Chondrocyte (in vitro differentiated cells): ENCODE measurements around the gene GPHA2. TPM values are rescaled to one million over a fixed set of nuclear protein-coding genes. Genes with fewer than 3 reads are reported as not detected.

Experiments
- DNase-seq: peaks from one replicate; pipeline ENCODE4 v3.0.0; 2021; ENCODE audit warnings: mixed read lengths, low spot score
- H3K27ac Mint-ChIP-seq: one replicate; pipeline ENCODE4 v1.8.0; 2021; ENCODE audit warnings: mild to moderate bottlenecking, moderate library complexity, mixed read lengths; ENCODE audit not compliant: unreplicated experiment
- H3K27me3 Mint-ChIP-seq: 2 replicates; pipeline ENCODE4 v1.8.0; 2021; ENCODE audit warnings: low read depth, mixed read lengths
- H3K36me3 Mint-ChIP-seq: 2 replicates; pipeline ENCODE4 v1.8.0; 2021; ENCODE audit warnings: low read depth, mixed read lengths
- H3K4me1 Mint-ChIP-seq: 2 replicates; pipeline ENCODE4 v1.8.0; 2021; ENCODE audit warnings: low read depth, mild to moderate bottlenecking, mixed read lengths
- H3K4me3 Mint-ChIP-seq: one replicate; pipeline ENCODE4 v1.8.0; 2021; ENCODE audit warnings: mild to moderate bottlenecking, moderate library complexity, mixed read lengths; ENCODE audit not compliant: unreplicated experiment
- H3K9me3 Mint-ChIP-seq: 2 replicates; pipeline ENCODE4 v1.8.0; 2021; ENCODE audit warnings: low read depth, mixed read lengths
- microRNA-seq: library from miRNA; unstranded; fragments of <30 nt; microRNA quantifications from one replicate; pipeline ENCODE4 v1.2.0, GENCODE V29; 2020; ENCODE audit warnings: borderline number of aligned reads
- total RNA-seq: library from RNA; stranded (reverse); gene quantifications from 3 replicates; pipeline ENCODE4 v1.2.1, GENCODE V29; 2021
- TF ChIP-seq, protein P1 (sequence below): fragments of 200-600 bp; sonication (generic); IDR thresholded peaks from 2 replicates; pipeline ENCODE4 v1.5.0; 2021; ENCODE audit warnings: antibody characterized with exemption, mild to moderate bottlenecking, moderate library complexity

Gene GPHA2
- total RNA-seq, 1 donor from 2014 or later = not detected

DNA sequence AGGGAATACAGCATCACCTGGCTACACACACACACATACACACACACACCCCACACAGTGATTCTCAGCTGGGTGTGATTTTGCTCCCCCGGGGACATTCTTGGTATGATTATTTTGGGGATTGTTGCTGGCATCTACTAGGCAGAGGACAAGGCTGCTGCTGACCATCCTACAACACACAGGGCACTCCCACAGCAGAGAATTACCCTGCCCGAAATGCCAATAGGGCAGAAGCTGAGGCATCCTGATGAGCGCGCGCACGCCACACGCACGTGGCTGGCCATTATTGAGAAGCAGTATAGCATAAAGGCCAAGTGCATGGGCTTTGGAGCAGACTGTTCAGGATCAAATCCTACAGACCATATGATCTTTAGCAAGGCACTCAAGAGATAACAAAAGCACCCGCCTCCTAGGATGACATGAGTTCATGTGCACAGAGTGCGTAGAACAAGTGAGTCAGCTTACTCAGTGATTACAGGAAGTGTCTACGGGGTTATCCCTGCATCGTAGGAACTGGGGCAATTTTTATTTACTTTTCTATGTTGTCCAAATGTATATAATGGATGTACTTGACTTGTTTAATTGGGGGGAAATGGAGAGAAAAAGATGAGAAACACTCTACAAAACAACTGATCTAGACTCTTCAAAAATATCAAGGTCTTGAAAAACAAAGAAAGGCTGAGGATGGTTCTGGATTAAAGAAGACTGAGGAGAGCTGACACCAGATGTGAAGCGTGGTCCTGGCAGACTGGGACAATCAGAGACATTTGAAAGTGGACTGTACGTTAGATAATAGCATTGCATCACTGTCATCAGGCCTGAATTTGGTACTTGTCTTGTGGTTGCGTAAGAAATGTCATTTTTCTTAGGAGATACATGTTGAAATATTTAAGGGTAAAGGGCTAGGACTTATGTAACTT is 50.1 kb downstream of the GPHA2 start:
- H3K4me1 Mint-ChIP-seq = peaks cover 10% of the 10 kb centered on the region
- TF ChIP-seq, protein P1, sequence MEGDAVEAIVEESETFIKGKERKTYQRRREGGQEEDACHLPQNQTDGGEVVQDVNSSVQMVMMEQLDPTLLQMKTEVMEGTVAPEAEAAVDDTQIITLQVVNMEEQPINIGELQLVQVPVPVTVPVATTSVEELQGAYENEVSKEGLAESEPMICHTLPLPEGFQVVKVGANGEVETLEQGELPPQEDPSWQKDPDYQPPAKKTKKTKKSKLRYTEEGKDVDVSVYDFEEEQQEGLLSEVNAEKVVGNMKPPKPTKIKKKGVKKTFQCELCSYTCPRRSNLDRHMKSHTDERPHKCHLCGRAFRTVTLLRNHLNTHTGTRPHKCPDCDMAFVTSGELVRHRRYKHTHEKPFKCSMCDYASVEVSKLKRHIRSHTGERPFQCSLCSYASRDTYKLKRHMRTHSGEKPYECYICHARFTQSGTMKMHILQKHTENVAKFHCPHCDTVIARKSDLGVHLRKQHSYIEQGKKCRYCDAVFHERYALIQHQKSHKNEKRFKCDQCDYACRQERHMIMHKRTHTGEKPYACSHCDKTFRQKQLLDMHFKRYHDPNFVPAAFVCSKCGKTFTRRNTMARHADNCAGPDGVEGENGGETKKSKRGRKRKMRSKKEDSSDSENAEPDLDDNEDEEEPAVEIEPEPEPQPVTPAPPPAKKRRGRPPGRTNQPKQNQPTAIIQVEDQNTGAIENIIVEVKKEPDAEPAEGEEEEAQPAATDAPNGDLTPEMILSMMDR = no peak
- H3K9me3 Mint-ChIP-seq = no peaks in the 10 kb centered on the region
- DNase-seq = no peak
- H3K36me3 Mint-ChIP-seq = no peaks in the 10 kb centered on the region
- no peak overlapping the region for H3K27ac Mint-ChIP-seq
- H3K27me3 Mint-ChIP-seq = no peaks in the 10 kb centered on the region
- no peak overlapping the region for H3K4me3 Mint-ChIP-seq

Small RNA genes lying within 50 kb of the gene (microRNA-seq; reads per million reads assigned to microRNA genes)
- gene MIR6749 (not detected), gene MIR6750 (not detected)

Other genes starting within 250 kb of the GPHA2 start
- gene NRXN2, start 212.7 kb downstream of the GPHA2 start, total RNA-seq = 1.1 to 3.0 TPM (median 1.8 TPM) in 3 replicates
- gene RASGRP2, start 191.8 kb downstream of the GPHA2 start, total RNA-seq = 4.7 to 11.4 TPM (median 10.1 TPM) in 3 replicates
- 0.65 to 1.6 TPM (median 1.2 TPM) in 3 replicates for gene PYGM, start 175.9 kb downstream of the GPHA2 start, total RNA-seq
- gene SF1, start 157.4 kb downstream of the GPHA2 start, total RNA-seq = 183 to 198 TPM (median 190 TPM) in 3 replicates
- gene MAP4K2, start 132.7 kb downstream of the GPHA2 start, total RNA-seq = 11.3 to 17.8 TPM (median 13.4 TPM) in 3 replicates
- gene MEN1, start 125.3 kb downstream of the GPHA2 start, total RNA-seq = 19.5 to 26.4 TPM (median 20.4 TPM) in 3 replicates
- 0.17 to 0.46 TPM (median 0.35 TPM) in 3 replicates for gene CDC42BPG, start 91.2 kb downstream of the GPHA2 start, total RNA-seq
- 78.9 to 129 TPM (median 111 TPM) in 3 replicates for gene EHD1, start 57.3 kb downstream of the GPHA2 start, total RNA-seq
- gene ATG2A, start 18.7 kb downstream of the GPHA2 start, total RNA-seq = 15.2 to 21.9 TPM (median 16.3 TPM) in 3 replicates
- gene PPP2R5B, start 11.2 kb downstream of the GPHA2 start, total RNA-seq = 21.7 to 33.2 TPM (median 29.3 TPM) in 3 replicates
- gene MAJIN, start 36.2 kb upstream of the GPHA2 start, total RNA-seq = not detected in 3 replicates
- not detected in 3 replicates for gene BATF2, start 61.1 kb upstream of the GPHA2 start, total RNA-seq
- gene ARL2, start 78.3 kb upstream of the GPHA2 start, total RNA-seq = 80.1 to 85.5 TPM (median 83.7 TPM) in 3 replicates
- gene SNX15, start 91.5 kb upstream of the GPHA2 start, total RNA-seq = 21.0 to 26.1 TPM (median 24.9 TPM) in 3 replicates
- 13.1 to 18.2 TPM (median 14.3 TPM) in 3 replicates for gene SAC3D1, start 105.3 kb upstream of the GPHA2 start, total RNA-seq
- gene NAALADL1, start 122.7 kb upstream of the GPHA2 start, total RNA-seq = not detected in 3 replicates
- 5.5 to 11.4 TPM (median 6.3 TPM) in 3 replicates for gene CDCA5, start 148.1 kb upstream of the GPHA2 start, total RNA-seq
- gene ZFPL1, start 148.3 kb upstream of the GPHA2 start, total RNA-seq = 48.9 to 53.3 TPM (median 50.0 TPM) in 3 replicates
- 72.8 to 94.0 TPM (median 73.4 TPM) in 3 replicates for gene VPS51, start 160.3 kb upstream of the GPHA2 start, total RNA-seq
- 10.3 to 14.4 TPM (median 10.7 TPM) in 3 replicates for gene TM7SF2, start 176.0 kb upstream of the GPHA2 start, total RNA-seq
- gene ZNHIT2, start 181.8 kb upstream of the GPHA2 start, total RNA-seq = 7.9 to 8.7 TPM (median 7.9 TPM) in 3 replicates
- 506 to 669 TPM (median 519 TPM) in 3 replicates for gene FAU, start 186.2 kb upstream of the GPHA2 start, total RNA-seq
- 37.2 to 43.2 TPM (median 40.5 TPM) in 3 replicates for gene MRPL49, start 186.4 kb upstream of the GPHA2 start, total RNA-seq
- gene SYVN1, start 198.6 kb upstream of the GPHA2 start, total RNA-seq = 47.5 to 53.5 TPM (median 49.2 TPM) in 3 replicates
- not detected in 3 replicates for gene SPDYC, start 234.3 kb upstream of the GPHA2 start, total RNA-seq
- gene CAPN1, start 246.0 kb upstream of the GPHA2 start, total RNA-seq = 120 to 130 TPM (median 127 TPM) in 3 replicates